Measurements from ENCODE around the gene NPFFR2. TPM values are rescaled to one million over a fixed set of nuclear protein-coding genes. Genes with fewer than 3 reads are reported as not detected.
A peak's percentile ranks its signal among the peaks of the same experiment; 100 is the strongest.

The NPFFR2 gene
- total RNA-seq, 1 donor from 2014 or later: 0.70 TPM

GRCh38 chr4:72111863-72112262, 80.1 kb downstream of the NPFFR2 start:
- Mint-ChIP-seq H3K27me3 (peaks cover 4% of the 10 kb centered on the region), H3K4me1 (ENCODE audit: unreplicated experiment) (no peaks in the 10 kb centered on the region), H3K27ac (no peak overlapping the region), H3K36me3 (peaks cover 4% of the 10 kb centered on the region), H3K4me3 (no peak overlapping the region), H3K9me3 (peaks cover 6% of the 10 kb centered on the region)
- TF ChIP-seq, protein P1, sequence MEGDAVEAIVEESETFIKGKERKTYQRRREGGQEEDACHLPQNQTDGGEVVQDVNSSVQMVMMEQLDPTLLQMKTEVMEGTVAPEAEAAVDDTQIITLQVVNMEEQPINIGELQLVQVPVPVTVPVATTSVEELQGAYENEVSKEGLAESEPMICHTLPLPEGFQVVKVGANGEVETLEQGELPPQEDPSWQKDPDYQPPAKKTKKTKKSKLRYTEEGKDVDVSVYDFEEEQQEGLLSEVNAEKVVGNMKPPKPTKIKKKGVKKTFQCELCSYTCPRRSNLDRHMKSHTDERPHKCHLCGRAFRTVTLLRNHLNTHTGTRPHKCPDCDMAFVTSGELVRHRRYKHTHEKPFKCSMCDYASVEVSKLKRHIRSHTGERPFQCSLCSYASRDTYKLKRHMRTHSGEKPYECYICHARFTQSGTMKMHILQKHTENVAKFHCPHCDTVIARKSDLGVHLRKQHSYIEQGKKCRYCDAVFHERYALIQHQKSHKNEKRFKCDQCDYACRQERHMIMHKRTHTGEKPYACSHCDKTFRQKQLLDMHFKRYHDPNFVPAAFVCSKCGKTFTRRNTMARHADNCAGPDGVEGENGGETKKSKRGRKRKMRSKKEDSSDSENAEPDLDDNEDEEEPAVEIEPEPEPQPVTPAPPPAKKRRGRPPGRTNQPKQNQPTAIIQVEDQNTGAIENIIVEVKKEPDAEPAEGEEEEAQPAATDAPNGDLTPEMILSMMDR (conservative IDR thresholded peaks at IDR 0.05): no peak
- no peak for DNase-seq (ENCODE audit: extremely low spot score, unreplicated experiment)

DNA sequence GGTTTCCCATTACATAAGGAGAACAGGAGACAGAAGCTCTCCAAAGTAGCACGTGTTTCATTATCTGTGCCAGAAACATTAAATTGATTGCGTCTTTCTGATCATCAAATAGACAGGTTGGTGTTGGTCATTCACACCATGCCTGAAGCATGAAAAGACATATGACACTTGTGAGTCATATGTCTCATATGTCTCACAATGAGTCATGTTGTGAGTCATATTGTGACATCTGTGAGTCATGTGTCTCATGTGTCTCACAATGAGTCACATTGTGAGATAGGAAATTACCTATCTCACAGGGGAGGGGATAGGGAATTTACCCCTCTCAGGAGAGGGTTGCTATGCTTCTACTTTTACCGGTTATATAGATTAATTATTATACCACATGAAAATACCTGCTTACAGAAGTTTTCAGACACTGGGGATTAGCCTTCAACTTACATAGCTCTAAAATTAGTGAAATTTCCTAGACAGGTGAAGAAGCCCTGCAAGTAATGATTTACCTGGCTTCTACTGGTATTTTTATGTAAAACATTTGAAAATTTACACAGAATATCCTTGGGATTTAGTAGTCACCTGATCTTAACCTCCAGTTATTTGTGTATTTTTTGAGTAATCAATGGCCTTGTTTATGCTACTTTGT, 80.8 kb downstream of the NPFFR2 start:
- Mint-ChIP-seq H3K4me3 (no peak overlapping the region), H3K27me3 (peaks cover 4% of the 10 kb centered on the region), H3K9me3 (peaks cover 6% of the 10 kb centered on the region), H3K27ac (peak overlapping the region; percentile 40), H3K4me1 (ENCODE audit: unreplicated experiment) (no peaks in the 10 kb centered on the region), H3K36me3 (peaks cover 4% of the 10 kb centered on the region)
- TF ChIP-seq, protein P1 (conservative IDR thresholded peaks at IDR 0.05): no peak
- DNase-seq (ENCODE audit: extremely low spot score, unreplicated experiment): no peak

DNA sequence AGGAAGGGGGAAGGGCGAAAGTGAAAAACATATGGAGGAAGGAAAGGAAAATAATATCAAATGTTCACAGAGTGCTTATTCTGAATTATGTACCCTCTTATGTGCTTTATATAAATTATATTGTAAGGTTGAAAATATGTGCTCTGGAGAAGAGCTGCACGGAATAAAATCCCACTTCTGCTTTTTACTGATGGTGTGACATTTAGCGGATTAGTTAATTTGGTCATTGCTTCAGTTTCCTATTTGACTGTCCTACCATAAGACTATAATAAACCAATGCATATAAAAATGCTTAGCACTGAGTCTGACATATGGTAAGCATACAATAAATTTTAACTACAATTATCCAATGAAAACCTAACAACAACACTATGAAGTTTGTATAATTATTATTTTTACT, 86.2 kb downstream of the NPFFR2 start:
- peaks cover 5% of the 10 kb centered on the region for H3K9me3 Mint-ChIP-seq
- H3K27me3 Mint-ChIP-seq: no peaks in the 10 kb centered on the region
- TF ChIP-seq, protein P1 (conservative IDR thresholded peaks at IDR 0.05): no peak
- no peak overlapping the region for H3K27ac Mint-ChIP-seq
- H3K4me3 Mint-ChIP-seq: no peak overlapping the region
- H3K36me3 Mint-ChIP-seq: no peaks in the 10 kb centered on the region
- no peak for DNase-seq (ENCODE audit: extremely low spot score, unreplicated experiment)
- no peaks in the 10 kb centered on the region for H3K4me1 Mint-ChIP-seq (ENCODE audit: unreplicated experiment)

DNA sequence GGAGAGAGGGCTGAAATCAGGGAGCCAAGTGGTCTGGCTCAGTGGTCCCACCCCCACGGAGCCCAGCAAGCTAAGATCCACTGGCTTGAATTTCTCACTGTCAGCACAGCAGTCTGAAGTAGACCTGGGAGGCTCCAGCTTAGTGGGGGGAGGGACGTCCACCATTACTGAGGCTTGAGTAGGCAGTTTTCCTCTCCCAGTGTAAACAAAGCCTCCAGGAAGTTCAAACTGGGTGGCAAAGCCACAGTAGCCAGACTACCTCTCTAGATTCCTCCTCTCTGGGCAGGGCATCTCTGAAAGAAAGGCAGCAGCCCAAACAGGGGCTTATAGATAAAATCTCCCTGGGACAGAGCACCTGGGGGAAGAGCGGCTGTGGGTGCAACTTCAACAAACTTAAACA, 88.1 kb downstream of the NPFFR2 start:
- H3K4me3 Mint-ChIP-seq: no peak overlapping the region
- peaks cover 5% of the 10 kb centered on the region for H3K9me3 Mint-ChIP-seq
- H3K27ac Mint-ChIP-seq: no peak overlapping the region
- TF ChIP-seq, protein P1 (conservative IDR thresholded peaks at IDR 0.05): no peak
- H3K4me1 Mint-ChIP-seq (ENCODE audit: unreplicated experiment): no peaks in the 10 kb centered on the region
- H3K27me3 Mint-ChIP-seq: no peaks in the 10 kb centered on the region
- no peak for DNase-seq (ENCODE audit: extremely low spot score, unreplicated experiment)
- no peaks in the 10 kb centered on the region for H3K36me3 Mint-ChIP-seq

GRCh38 chr4:72128741-72129140, 96.9 kb downstream of the NPFFR2 start:
- Mint-ChIP-seq H3K4me3 (no peak overlapping the region), H3K36me3 (no peaks in the 10 kb centered on the region)

More at GRCh38 chr4:72128741-72129140, 96.9 kb downstream of the NPFFR2 start:
- TF ChIP-seq, protein P1 (conservative IDR thresholded peaks at IDR 0.05): no peak
- DNase-seq (ENCODE audit: extremely low spot score, unreplicated experiment): no peak
- no peaks in the 10 kb centered on the region for H3K27me3 Mint-ChIP-seq
- no peaks in the 10 kb centered on the region for H3K9me3 Mint-ChIP-seq
- no peak overlapping the region for H3K27ac Mint-ChIP-seq
- no peaks in the 10 kb centered on the region for H3K4me1 Mint-ChIP-seq (ENCODE audit: unreplicated experiment)
